SU-DHL-6 (cell line): ENCODE data around the gene PMIS2.

ENCODE experiments used
- EZH2phosphoT487 ChIP-seq: fragments of 200-600 bp; sonication (generic), shearing (Covaris generic); conservative IDR thresholded peaks from 2 replicates; pipeline ENCODE4 v1.6.1; 2018; ENCODE audit warnings: mild to moderate bottlenecking, antibody characterized with exemption, low read length, moderate library complexity, mixed read lengths
- TF ChIP-seq, protein P1 (sequence below): fragments of 200-600 bp; sonication (generic); IDR thresholded peaks from one replicate; pipeline ENCODE4 v1.5.1; 2017; ENCODE audit warnings: antibody characterized with exemption, mild to moderate bottlenecking, low read length, moderate library complexity; ENCODE audit not compliant: insufficient read depth, poor library complexity, severe bottlenecking

DNA sequence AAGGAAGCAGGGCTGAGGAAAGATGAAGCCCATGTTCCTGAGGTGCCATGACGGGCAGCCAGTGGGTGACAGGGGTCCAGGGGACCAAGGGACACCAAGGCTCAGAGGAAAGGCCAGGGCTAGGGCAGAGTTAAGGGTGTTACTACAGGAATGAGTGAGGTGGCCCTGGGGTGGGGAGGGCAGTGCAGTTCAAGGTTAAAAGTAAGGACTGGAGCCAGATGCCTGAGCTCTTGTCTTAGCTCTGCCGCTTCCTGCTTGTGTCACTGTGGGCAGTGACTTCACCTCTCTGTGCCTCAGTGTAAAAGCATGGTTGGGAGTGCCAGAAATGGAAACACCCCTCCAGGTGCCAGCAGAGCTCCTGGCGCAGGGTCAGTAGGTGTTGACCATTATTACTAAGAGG lies 50.7 kb downstream of the PMIS2 start:
- TF ChIP-seq, protein P1, sequence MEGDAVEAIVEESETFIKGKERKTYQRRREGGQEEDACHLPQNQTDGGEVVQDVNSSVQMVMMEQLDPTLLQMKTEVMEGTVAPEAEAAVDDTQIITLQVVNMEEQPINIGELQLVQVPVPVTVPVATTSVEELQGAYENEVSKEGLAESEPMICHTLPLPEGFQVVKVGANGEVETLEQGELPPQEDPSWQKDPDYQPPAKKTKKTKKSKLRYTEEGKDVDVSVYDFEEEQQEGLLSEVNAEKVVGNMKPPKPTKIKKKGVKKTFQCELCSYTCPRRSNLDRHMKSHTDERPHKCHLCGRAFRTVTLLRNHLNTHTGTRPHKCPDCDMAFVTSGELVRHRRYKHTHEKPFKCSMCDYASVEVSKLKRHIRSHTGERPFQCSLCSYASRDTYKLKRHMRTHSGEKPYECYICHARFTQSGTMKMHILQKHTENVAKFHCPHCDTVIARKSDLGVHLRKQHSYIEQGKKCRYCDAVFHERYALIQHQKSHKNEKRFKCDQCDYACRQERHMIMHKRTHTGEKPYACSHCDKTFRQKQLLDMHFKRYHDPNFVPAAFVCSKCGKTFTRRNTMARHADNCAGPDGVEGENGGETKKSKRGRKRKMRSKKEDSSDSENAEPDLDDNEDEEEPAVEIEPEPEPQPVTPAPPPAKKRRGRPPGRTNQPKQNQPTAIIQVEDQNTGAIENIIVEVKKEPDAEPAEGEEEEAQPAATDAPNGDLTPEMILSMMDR, result no peak
- no peak for TF ChIP-seq EZH2phosphoT487
